Peyer's patch (tissue), 4 donors: ENCODE results near the gene LSM3.

Experiments used
- CTCF ChIP-seq, 6 experiments: fragments of 450-650 bp in 4 of 6; fragments of 200-600 bp in 2 of 6; sonication (generic) in 1 of 6; IDR thresholded peaks; one replicate each; pipeline ENCODE4 v1.5.1; 2017 to 2019; ENCODE audit warnings: antibody characterized with exemption in 6 of 6, mild to moderate bottlenecking in 3 of 6, moderate library complexity in 1 of 6
- POLR2A ChIP-seq, 2 donors: fragments of 450-650 bp; IDR thresholded peaks; one replicate each; pipeline ENCODE4 v1.5.1; 2017; ENCODE audit warnings: antibody characterized with exemption in 2 of 2, mild to moderate bottlenecking in 2 of 2, moderate library complexity in 2 of 2

- no peak for TF ChIP-seq CTCF (IDR thresholded peaks at IDR 0.05)
- TF ChIP-seq POLR2A (IDR thresholded peaks at IDR 0.05): no peak
Observed at GRCh38 chr3:14236902-14237301, 58.3 kb downstream of the LSM3 start.
